Measurements from ENCODE around the gene ARHGEF16. TPM values are rescaled to one million over a fixed set of nuclear protein-coding genes. Genes with fewer than 3 reads are reported as not detected.

Gene ARHGEF16
- total and polyA plus RNA-seq, 10 donors: 0.23 to 1.6 (median 0.84) TPM

GRCh38 chr1:3473381-3473844 lies 18.9 kb downstream of the ARHGEF16 start:
- no peaks in the 10 kb centered on the region for H3K9me3 ChIP-seq
- WGBS, 5 donors: 69 to 77% (median 74%) methylated on average over 17 to 20 of the region's 20 CpGs

GRCh38 chr1:3474016-3474415 lies 19.6 kb downstream of the ARHGEF16 start:
- Histone ChIP-seq H3K27me3 (replicated peaks in 1 of 7) (peaks cover 0 to 45% (median 0%) of the 10 kb centered on the region in 7 donors), H3K4me1 (peaks cover 0 to 26% (median 8%) of the 10 kb centered on the region in 6 donors), H3K4me3 (no peak overlapping the region), H3K27ac (peak overlapping the region in 1 of 8 donors; percentile 60), H3K9me3 (no peaks in the 10 kb centered on the region), H3K36me3 (no peaks in the 10 kb centered on the region)
- intact Hi-C loops (cut with DNase I; ENCODE audit: low total_unique reads): no loop called here
- DNase-seq: no peak
- 85 to 93% (median 90%) methylated on average over 5 to 8 of the region's 8 CpGs for WGBS, 5 donors
- TF ChIP-seq POLR2AphosphoS5 (IDR thresholded peaks at IDR 0.05) (no peak), POLR2A (IDR thresholded peaks at IDR 0.05) (no peak)
- TF ChIP-seq, protein P1, sequence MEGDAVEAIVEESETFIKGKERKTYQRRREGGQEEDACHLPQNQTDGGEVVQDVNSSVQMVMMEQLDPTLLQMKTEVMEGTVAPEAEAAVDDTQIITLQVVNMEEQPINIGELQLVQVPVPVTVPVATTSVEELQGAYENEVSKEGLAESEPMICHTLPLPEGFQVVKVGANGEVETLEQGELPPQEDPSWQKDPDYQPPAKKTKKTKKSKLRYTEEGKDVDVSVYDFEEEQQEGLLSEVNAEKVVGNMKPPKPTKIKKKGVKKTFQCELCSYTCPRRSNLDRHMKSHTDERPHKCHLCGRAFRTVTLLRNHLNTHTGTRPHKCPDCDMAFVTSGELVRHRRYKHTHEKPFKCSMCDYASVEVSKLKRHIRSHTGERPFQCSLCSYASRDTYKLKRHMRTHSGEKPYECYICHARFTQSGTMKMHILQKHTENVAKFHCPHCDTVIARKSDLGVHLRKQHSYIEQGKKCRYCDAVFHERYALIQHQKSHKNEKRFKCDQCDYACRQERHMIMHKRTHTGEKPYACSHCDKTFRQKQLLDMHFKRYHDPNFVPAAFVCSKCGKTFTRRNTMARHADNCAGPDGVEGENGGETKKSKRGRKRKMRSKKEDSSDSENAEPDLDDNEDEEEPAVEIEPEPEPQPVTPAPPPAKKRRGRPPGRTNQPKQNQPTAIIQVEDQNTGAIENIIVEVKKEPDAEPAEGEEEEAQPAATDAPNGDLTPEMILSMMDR (IDR thresholded peaks at IDR 0.05 in 8 of 11, conservative IDR thresholded peaks at IDR 0.05 in 3 of 11): no peak

More at GRCh38 chr1:3473381-3473844, 18.9 kb downstream of the ARHGEF16 start:
- Histone ChIP-seq H3K4me1 (peaks cover 0 to 26% (median 8%) of the 10 kb centered on the region in 6 donors), H3K27ac (peak overlapping the region in 2 of 8 donors; percentile 5 to 60), H3K4me3 (no peak overlapping the region), H3K36me3 (no peaks in the 10 kb centered on the region), H3K27me3 (replicated peaks in 1 of 7) (peaks cover 0 to 42% (median 0%) of the 10 kb centered on the region in 7 donors)
- intact Hi-C loops (cut with DNase I; ENCODE audit: low total_unique reads): no loop called here
- peak in 2 of 3 donors; percentile 30 to 74 for TF ChIP-seq POLR2AphosphoS5 (IDR thresholded peaks at IDR 0.05)
- TF ChIP-seq, protein P1 (IDR thresholded peaks at IDR 0.05 in 8 of 11, conservative IDR thresholded peaks at IDR 0.05 in 3 of 11): no peak
- DNase-seq: no peak

GRCh38 chr1:3474421-3474820 lies 20.0 kb downstream of the ARHGEF16 start:
- TF ChIP-seq POLR2A (IDR thresholded peaks at IDR 0.05) (no peak), POLR2AphosphoS5 (IDR thresholded peaks at IDR 0.05) (no peak)
- TF ChIP-seq, protein P1 (IDR thresholded peaks at IDR 0.05 in 8 of 11, conservative IDR thresholded peaks at IDR 0.05 in 3 of 11): no peak
- Histone ChIP-seq H3K4me1 (peaks cover 0 to 26% (median 8%) of the 10 kb centered on the region in 6 donors), H3K27ac (no peak overlapping the region), H3K27me3 (replicated peaks in 1 of 7) (peaks cover 0 to 49% (median 0%) of the 10 kb centered on the region in 7 donors), H3K4me3 (no peak overlapping the region), H3K9me3 (no peaks in the 10 kb centered on the region), H3K36me3 (no peaks in the 10 kb centered on the region)
- no peak for DNase-seq
- WGBS, 5 donors: 65 to 70% (median 68%) methylated on average over 5 to 10 of the region's 10 CpGs
- intact Hi-C loops (cut with DNase I; ENCODE audit: low total_unique reads): no loop called here

DNA sequence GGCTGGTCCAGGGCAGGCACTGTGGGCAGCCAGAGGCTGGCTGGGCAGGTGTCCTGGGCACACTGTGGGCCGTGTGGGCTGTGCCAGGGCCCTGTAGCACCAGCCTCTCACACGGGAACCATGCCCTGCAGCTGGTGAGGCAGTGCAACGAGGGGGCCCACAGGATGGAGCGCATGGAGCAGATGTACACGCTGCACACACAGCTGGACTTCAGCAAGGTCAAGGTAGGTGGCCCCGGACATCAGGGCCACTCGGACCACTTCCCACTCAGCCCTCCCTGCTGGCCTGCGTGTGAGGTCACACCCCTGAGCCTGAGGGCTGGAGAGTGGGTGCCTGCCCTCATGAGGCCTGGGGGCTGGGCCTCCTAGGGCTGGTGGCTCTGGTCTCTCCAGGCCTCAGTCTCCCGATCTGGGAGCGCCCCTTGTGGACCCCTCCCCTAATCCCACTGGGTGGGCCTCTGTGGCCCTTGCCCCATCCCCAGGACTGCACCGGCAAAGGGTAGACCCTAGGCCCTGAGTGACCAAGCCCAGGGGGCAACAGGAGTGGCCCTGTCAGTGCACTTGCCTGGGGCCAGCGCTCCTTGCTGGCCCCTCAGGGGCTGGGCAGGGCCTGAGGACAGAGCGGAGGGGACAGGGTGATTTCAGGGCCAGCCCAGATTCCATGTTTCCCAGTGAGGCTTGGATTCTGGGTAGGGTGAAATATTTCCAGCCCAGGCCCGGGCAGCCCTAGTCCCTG lies 21.5 kb downstream of the ARHGEF16 start:
- intact Hi-C loops (cut with DNase I; ENCODE audit: low total_unique reads): no loop called here
- TF ChIP-seq, protein P1 (IDR thresholded peaks at IDR 0.05 in 8 of 11, conservative IDR thresholded peaks at IDR 0.05 in 3 of 11): no peak
- TF ChIP-seq POLR2AphosphoS5 (IDR thresholded peaks at IDR 0.05): no peak
- TF ChIP-seq POLR2A (IDR thresholded peaks at IDR 0.05): no peak
- Histone ChIP-seq H3K27ac (no peak overlapping the region), H3K36me3 (no peaks in the 10 kb centered on the region), H3K4me1 (peaks cover 0 to 23% (median 8%) of the 10 kb centered on the region in 6 donors), H3K9me3 (no peaks in the 10 kb centered on the region), H3K4me3 (no peak overlapping the region), H3K27me3 (replicated peaks in 1 of 7) (peaks cover 0 to 64% (median 0%) of the 10 kb centered on the region in 7 donors)
- 77 to 86% (median 81%) methylated on average over 3 to 14 of the region's 14 CpGs for WGBS, 5 donors
- DNase-seq: no peak

Data from spleen (tissue), 11 donors.